ENCODE results near the gene ALOX12B. TPM values are rescaled to one million over a fixed set of nuclear protein-coding genes. Genes with fewer than 3 reads are reported as not detected.
"Not testable (repeated sequence)": the region's sequence is repeated elsewhere in the genome, so short reads cannot be mapped to it uniquely, and the experiment has no call there.

ALOX12B gene
- polyA plus RNA-seq, 1 of the 3 experiments (the other 2 are of a cell fraction) = 0.20 TPM

DNA sequence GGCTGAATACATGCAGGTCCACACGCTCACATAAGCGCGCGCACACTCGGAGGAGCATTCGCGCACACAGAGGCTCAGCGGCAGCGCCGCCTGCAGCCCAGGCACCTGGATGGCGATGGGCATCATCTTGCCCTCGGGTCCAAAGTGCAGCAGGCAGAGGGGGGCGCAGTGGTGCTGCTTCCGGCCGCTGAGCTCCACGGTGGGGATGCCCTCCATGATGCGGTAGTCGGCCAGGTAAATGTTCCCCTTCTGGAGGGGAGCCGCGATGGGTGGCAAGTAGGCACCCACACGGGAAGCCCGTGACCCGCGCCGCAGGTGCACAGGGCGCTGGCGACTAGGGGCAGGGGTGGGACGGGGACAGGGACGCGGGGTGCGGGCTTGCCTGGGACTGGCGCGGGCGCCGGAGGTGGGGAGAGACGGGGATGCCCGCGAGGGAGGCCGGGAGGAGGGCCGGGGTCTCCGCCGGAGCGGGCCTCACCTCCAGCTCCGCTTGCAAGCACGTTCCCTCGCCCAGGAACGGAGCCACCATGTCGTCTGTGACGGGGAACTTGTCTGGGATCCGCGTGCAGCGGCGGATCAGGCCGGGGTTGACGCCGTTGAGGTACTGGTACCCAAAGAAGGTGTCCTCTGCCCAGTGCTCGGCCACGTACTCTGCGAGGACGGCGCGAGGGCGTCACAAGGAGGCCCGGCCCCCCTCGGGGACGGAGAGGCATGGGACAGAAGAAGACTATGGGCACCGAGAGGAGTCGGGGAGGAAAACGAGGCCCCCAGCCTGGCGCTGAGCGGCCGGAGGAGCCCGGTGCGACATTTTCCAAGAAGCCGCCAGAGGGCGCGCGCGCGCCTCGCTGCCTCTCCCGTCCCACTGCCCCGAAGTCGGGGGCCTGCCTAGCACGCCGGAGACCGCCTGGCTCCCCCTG lies 8.0 kb downstream of the ALOX12B start:
- Histone ChIP-seq H2AFZ (ENCODE audit: low read depth) (peak overlapping the region; percentile 74), H3K4me3 (ENCODE audit: low read depth in 2 of 2, low read length in 1 of 2) (peak overlapping the region; percentile 49 to 63), H3K79me2 (ENCODE audit: insufficient read depth) (no peaks in the 10 kb centered on the region), H3F3A (replicated peaks; ENCODE audit: insufficient read depth) (no peaks in the 10 kb centered on the region), H3K9me2 (no peaks in the 10 kb centered on the region), H3K27ac (ENCODE audit: low read depth in 2 of 2, low read length in 1 of 2) (peak overlapping the region in 1 of 2 experiments; percentile 58; a peak in 1 of 4 replicates), H3K9ac (peak overlapping the region; percentile 43; the same call in 1 of the 2 replicates), H4K20me1 (ENCODE audit: insufficient read depth) (no peaks in the 10 kb centered on the region), H3K9me3 (no peaks in the 10 kb centered on the region), H3K36me3 (replicated peaks in 1 of 2; ENCODE audit: control insufficient read depth in 1 of 2, insufficient read depth in 2 of 2, low read length in 1 of 2) (no peaks in the 10 kb centered on the region), H3K4me2 (peak overlapping the region; percentile 91), H3K27me3 (ENCODE audit: insufficient read depth) (peaks cover 33% of the 10 kb centered on the region), H3K4me1 (ENCODE audit: control insufficient read depth in 1 of 2, insufficient read depth in 2 of 2, low read depth in 1 of 2, low read length in 1 of 2) (peaks cover 0 to 6% of the 10 kb centered on the region in 2 experiments; a peak in 1 of 4 replicates)
- TF ChIP-seq CTCF (IDR thresholded peaks at IDR 0.05) (peak; percentile 79), CHD2 (IDR thresholded peaks at IDR 0.05; ENCODE audit: low read length, partially characterized antibody) (peak; percentile 9), TEAD4 (IDR thresholded peaks at IDR 0.05; ENCODE audit: borderline replicate concordance, insufficient read depth) (no peak), SMC3 (IDR thresholded peaks at IDR 0.05; ENCODE audit: low read depth, low read length) (peak; percentile 54), RCOR1 (IDR thresholded peaks at IDR 0.05; ENCODE audit: low read length) (peak; percentile 23; the same call in 1 of the 2 replicates), MXI1 (IDR thresholded peaks at IDR 0.05; ENCODE audit: low read depth, low read length) (peak; percentile 48; the same call in 1 of the 2 replicates), GABPA (IDR thresholded peaks at IDR 0.05; ENCODE audit: low read depth) (0 out of 2 replicates have a peak, but pooled peaks have one; percentile 30), FOXJ3 (CRISPR knock-in tag; IDR thresholded peaks at IDR 0.05) (no peak), RXRA (IDR thresholded peaks at IDR 0.05; ENCODE audit: borderline replicate concordance, low read depth) (no peak), MAX (IDR thresholded peaks at IDR 0.05; ENCODE audit: low read depth) (peak; percentile 82), NRF1 (IDR thresholded peaks at IDR 0.05; ENCODE audit: low read depth, low read length) (peak; percentile 53; the same call in 1 of the 2 replicates), RAD21 (IDR thresholded peaks at IDR 0.05; ENCODE audit: low read length) (peak; percentile 60), TCF12 (IDR thresholded peaks at IDR 0.05) (no peak), ELF1 (IDR thresholded peaks at IDR 0.05) (no peak)
- TF ChIP-seq, protein P1, sequence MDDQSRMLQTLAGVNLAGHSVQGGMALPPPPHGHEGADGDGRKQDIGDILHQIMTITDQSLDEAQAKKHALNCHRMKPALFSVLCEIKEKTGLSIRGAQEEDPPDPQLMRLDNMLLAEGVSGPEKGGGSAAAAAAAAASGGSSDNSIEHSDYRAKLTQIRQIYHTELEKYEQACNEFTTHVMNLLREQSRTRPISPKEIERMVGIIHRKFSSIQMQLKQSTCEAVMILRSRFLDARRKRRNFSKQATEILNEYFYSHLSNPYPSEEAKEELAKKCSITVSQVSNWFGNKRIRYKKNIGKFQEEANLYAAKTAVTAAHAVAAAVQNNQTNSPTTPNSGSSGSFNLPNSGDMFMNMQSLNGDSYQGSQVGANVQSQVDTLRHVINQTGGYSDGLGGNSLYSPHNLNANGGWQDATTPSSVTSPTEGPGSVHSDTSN (IDR thresholded peaks at IDR 0.05) = no peak
- POLR2A ChIA-PET = interaction anchor here (0.7 kb wide), 1 partner anchor 216 kb away, joined by 3 read pairs; no protein-coding TSS in a partner anchor
- peak; percentile 95 for DNase-seq
- WGBS (ENCODE audit: low lambda C conversion rate) = 0% methylated on average over 31 of the region's 87 CpGs
- CTCF ChIA-PET = interaction anchor here (0.6 to 20.8 kb wide), 35 partner anchors 9 to 234 kb away, joined by 3 to 390 read pairs (median 4); partner anchors contain the start of genes ALOX12B and ALOXE3

DNA sequence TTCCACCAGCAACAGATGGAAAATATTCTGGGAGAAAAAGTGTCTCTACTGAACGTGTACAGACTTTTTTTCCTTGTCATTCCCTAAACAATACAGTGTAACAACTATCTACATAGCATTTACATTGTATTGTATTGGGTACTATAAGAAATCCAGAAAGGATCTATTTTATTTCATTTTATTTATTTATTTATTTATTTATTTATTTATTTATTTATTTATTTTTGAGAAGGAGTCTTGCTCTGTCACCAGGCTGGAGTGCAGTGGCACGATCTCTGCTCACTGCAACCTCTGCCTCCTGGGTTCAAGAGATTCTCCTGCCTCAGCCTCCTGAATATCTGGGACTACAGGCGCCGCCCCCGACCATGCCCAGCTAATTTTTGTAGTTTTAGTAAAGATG lies 9.6 kb downstream of the ALOX12B start:
- H3K36me3 ChIP-seq (replicated peaks in 1 of 2; ENCODE audit: control insufficient read depth in 1 of 2, insufficient read depth in 2 of 2, low read length in 1 of 2); H3K9me3 ChIP-seq; POLR2A ChIA-PET; H3K79me2 ChIP-seq (ENCODE audit: insufficient read depth); H3F3A ChIP-seq (replicated peaks; ENCODE audit: insufficient read depth); H2AFZ ChIP-seq (ENCODE audit: low read depth); H3K4me2 ChIP-seq; H3K4me3 ChIP-seq (ENCODE audit: low read depth in 2 of 2, low read length in 1 of 2); DNase-seq; H3K27ac ChIP-seq (ENCODE audit: low read depth in 2 of 2, low read length in 1 of 2); H4K20me1 ChIP-seq (ENCODE audit: insufficient read depth); H3K9me2 ChIP-seq; H3K9ac ChIP-seq: not testable (repeated sequence)
- CTCF ChIA-PET = interaction anchor here (1.6 to 20.8 kb wide), 8 partner anchors 13 to 40 kb away, joined by 3 to 390 read pairs (median 51); partner anchors contain the start of genes ALOX12B and ALOXE3
- H3K27me3 ChIP-seq (ENCODE audit: insufficient read depth) = peaks cover 34% of the 10 kb centered on the region
- H3K4me1 ChIP-seq (ENCODE audit: control insufficient read depth in 1 of 2, insufficient read depth in 2 of 2, low read depth in 1 of 2, low read length in 1 of 2) = peaks cover 0 to 11% of the 10 kb centered on the region in 2 experiments; a peak in 1 of 4 replicates
- 78% methylated on average over 4 of the region's 5 CpGs for WGBS (ENCODE audit: low lambda C conversion rate)
